GM18867 (cell line): ENCODE data around the gene GPR180.
A peak's percentile ranks its signal among the peaks of the same experiment; 100 is the strongest.
"Not testable (repeated sequence)": the region's sequence is repeated elsewhere in the genome, so short reads cannot be mapped to it uniquely, and the experiment has no call there.

Source experiments
- ATAC-seq: cut with Tn5 transposase; IDR thresholded peaks from one replicate; pipeline ENCODE4 v1.9.1; 2021; ENCODE audit warnings: mild to moderate bottlenecking, moderate library complexity; ENCODE audit not compliant: unreplicated experiment

The GPR180 gene

DNA sequence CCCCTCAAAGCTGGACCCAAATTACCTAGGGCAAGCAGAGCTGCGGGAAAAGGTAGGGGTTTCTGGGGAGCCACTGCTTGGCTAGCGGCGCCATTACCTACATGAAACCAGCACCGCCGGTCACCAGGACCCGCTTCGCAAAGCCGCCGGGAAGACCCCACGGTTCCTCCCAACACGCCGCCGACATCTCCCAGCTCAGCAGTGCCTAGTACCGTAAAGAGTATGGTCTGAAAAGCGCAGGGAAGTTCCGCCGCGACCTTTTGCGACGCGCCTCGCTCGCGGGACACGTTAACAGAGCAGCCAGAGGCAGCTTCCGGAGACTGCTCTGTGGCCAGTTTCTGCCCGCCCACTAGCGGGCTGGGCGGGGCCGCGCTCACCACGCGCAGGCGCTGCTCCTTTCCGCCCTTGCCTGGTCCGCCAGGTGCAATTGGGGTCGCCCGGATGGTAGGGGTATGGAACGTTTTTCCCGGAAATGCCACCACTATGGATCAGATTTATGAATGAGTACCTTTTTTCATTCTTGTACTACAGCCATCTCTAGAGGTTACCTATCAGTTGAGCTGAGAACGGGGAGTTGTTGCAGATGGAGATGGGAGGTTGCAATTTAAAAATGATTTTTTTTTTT is 5.6 kb upstream of the GPR180 start, which contains the start of gene TGDS:
TGDS (minus strand) TSS at position 203 of the 625 bp plus-strand sequence; CDS start at position 187, 16 bp downstream.
- peak; percentile 97 for ATAC-seq

DNA sequence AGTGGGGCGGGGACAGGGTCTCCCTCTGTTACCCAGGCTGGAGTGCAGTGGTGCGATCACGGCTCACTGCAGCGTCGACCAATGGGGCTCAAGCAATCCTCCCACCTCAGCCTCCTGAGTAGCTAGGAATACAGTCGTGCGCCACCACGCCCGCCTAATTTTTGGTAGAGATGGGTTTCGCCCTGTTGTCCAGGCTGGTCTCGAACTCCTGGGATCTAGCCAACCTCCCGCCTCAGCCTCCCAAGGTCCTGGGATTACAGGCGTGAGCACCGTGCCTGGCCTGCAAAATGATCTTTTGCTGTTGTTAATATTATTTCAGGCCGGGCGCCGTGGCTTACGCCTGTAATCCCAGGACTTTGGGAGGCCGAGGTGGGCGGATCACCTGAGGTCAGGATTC is 5.1 kb upstream of the GPR180 start:
- no peak for ATAC-seq

DNA sequence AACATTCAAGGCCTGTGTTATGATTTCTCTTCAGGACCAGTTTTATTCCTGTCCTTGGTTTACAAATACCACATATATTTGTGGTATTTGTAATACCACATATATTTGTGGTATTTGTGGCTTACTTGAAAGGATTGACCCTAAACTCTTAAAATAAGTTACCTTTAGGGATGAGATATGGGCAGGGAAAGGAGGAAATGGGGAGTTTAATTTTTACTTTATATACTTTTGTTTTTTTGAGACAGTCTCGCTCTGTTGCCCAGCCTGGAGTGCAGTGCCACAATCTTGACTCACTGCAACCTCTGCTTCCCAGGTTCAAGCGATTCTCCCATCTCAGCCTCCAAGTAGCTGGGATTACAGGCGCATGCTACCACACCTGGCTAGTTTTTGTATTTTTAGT is 3.4 kb upstream of the GPR180 start:
- no peak for ATAC-seq

DNA sequence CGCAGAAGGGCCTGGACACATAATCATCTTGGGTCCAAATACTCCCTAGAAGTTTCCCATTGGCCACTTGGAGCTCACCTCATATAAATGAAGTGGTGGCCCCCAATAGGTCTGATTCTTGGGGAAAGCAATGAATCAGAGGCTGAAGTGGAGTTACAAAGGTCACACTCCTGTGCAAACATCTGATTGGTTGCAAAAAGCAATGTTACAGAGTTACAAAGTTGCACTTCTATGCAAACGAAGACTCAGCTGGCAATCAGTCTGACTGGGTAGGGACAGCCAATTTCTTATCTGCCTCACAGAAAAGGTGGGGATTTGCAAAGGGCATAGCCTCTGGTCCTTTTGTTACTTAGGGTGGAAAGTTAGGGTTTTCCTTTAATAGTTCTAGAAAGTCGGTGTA is 1.8 kb upstream of the GPR180 start:
- ATAC-seq, result no peak

DNA sequence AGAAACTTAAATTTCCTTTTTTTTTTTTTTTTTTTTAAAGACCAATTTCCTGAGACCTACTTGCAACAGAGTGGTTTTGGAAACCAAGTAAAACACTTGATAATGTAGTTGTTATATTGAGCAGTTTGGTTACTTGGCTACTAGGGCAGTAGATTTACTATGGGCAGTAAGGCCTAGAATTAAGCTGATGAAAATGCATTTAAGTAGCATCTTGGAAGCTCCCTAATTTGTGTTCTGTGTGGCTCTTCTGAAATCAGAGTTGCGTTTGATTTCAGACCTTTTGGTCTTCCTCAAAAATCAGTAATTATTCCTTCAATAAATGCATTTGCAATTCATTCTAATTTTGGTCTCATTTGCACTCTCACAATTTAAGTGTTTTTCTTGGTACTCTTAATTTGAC is 810 bp downstream of the GPR180 start:
- ATAC-seq, result no peak

DNA sequence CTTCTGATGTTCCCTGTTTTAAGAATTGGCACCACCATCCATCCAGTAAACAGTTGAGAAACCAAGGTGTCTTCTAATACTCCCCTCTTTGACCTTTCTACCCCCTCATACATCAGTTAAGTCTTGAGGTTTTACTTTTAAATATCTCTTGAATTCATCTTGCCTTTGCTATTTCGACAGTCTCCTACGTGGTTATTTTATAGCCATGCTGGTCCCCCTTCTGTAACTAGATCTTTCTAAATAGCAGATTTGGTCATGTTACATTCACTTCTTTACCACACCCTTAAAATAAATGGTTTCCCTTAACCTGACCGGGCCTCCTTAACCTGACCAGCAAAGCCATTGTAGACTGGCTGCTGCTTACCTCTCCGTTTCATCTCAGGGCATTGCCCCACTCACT is 5.4 kb downstream of the GPR180 start:
- no peak for ATAC-seq

DNA sequence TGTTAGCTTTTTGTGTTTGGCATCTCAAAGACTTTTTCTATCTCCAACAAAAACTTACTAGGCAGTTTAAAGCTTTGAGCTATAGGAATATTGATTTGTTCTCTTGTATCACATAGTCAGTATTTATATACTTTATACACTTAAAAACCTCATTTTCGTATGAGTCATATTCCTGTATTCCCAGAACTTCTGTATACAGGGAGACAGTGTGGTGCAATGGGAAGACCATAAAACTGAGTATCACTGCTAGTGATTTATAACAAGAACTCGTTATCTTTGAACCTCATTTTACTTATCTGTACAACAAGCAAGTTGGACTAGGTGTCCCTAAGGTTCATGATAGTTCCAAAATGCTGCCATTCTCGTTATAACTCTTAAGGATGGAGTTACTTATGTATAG is 6.3 kb downstream of the GPR180 start:
- ATAC-seq, result no peak

DNA sequence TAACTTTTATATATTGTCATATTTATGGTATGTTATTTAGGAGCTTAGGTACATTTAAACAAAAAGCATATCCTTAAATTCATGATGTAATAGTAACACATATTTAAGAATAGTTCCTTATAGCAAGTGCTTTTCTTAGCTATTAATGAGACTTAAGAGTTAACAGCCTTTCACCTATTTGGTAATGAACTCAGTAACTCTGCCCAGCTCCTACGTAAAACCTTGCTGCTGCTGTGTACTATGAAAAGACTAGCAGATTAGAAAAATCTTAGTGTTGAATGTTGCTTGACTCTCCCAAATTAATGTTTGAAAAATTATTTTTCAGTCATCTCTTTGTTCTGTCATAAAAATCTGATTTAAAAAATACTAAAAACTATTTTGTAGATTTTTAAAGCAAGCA is 6.9 kb downstream of the GPR180 start:
- no peak for ATAC-seq

DNA sequence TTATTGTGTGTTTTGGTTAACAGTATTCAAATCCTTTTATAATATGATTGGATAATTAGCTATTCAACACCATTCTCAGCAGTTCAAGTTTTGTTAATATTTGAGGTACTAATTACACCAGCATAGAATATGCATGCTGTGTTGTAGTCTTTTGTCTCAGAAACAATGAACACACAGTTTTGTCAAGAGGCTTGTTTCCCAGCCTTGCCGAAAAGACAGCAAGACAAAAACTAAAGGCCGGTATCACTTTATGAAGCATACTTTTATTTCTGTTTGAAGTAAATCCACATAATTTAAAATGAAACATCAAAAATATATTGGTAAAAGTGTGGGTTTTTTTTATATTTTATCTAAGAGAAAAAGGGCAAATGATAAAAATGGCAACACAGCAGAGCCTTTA is 7.5 kb downstream of the GPR180 start:
- ATAC-seq, result no peak

DNA sequence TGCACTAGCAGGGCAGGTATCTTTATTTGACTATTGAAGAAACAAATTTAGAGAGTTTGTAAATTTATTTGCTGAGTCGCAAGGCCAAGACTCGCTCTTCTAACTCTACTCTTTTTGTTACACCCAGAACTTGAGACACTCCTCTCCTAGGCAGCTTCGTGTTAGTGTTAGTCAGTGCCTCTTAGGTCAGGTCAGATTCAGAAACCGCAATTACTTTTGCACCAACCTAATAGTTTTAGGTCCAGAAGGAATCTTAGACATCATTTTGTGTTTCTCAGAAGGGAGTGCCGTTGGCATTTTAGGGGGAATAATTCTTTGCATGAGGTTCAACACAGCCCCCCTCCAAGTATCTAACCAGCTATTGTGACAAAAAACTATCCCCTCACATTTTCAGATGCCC is 8.8 kb downstream of the GPR180 start:
- no peak for ATAC-seq

DNA sequence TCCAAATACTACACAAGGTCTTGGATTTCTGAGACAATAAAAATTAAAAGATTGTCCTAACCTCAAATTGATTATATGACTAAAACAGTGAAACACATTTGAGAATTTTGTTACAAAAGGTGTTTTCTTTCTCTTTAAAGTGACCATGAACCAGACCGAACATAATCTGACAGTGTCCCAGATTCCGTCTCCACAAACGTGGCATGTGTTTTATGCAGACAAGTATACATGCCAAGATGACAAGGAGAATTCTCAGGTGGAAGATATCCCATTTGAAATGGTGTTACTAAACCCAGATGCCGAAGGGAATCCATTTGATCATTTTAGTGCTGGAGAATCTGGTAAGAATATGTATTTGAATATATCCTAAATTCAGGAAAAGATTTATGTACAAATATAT is 10.4 kb downstream of the GPR180 start:
- ATAC-seq, result no peak

DNA sequence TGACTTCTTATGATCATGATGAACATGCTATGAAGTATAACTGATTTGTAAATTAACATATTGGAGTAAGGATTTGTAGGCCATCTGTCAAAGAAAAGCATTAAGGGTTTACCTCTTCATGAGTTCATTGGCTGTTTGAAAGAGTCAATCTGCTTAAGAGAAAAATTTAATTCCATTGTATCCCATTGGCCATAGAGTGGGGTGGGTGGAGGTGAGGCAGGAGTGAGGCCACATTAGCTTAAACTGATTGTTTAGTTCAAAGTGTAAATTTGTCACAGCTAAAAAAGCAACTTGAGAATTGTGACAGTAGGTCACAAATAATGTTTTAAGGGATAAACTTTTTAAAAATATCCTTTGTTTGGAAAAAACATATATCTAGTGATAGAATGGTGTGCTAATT is 11.4 kb downstream of the GPR180 start:
- no peak for ATAC-seq

DNA sequence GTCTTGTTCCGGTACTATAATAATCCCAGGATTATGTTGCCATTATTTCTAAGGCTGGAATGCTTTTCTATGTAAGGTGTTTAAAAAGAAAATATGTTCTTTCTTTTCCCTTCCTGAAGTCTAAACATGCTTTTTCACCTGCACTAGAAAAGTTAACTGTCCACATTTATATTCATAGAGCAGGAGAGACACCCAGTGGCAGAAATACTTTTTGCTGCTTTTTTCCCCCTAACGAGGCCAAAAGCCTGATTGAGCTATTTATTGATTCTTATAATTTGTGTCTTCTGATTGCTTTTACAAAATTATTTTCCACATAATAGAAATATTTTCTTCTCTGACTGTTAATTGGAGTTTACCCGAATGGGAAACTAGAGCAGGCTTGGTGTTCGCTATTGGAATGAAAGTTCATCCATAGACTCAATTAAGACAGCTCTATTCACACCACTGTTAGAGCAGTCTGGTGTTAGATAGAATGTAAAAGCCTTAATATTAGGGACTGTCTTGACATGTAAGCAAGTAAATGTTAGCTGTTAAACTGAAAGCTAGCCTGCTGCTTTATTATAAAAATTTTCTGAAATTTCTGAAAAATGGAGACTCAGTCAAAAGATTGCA is 15.8 kb downstream of the GPR180 start:
- ATAC-seq, result no peak

DNA sequence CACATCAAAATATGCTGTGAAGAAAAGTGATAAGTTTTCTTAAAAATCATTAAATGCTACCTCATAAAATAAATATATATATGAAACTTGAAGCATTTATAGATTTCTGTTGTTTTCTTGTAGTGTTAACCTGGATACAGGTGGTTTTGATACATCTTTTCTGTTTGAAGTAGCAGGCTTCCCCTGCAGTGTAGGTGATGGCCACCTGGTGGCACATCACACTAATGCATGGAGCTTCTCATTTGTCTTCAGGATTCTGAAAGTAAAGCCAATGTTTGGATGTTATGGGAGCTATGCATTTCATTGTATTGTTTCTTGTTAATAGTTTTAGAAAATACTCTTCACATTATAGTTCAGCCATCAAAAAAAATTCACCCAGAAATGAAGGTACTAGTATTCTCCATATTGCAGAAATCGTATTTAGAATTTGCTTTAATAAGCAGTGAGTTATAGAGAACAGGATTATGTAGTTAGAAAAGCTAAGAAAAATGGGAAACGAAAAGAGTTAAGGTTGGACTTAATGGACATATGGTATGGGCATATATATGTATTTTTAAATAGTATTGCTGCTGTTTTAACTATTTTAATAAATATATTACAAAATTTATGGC is 18.7 kb downstream of the GPR180 start:
- peak; percentile 82 for ATAC-seq

DNA sequence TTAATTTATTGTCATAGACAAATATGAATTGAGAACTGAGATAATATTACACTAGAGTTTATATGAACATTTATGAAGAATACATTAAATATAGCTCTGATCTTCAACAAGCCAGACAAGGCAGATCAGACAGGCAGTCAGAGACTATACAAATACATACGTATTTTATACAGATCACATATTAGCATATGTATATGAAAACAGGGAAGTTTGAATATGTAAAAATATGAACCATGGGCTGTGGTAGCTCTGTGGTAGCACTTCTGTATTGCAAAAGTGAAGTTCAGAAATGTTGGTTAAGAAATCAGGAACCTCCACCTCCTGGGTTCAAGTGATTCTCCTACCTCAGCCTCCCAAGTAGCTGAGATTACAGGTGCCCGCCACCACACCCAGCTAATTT is 20.7 kb downstream of the GPR180 start:
- no peak for ATAC-seq

DNA sequence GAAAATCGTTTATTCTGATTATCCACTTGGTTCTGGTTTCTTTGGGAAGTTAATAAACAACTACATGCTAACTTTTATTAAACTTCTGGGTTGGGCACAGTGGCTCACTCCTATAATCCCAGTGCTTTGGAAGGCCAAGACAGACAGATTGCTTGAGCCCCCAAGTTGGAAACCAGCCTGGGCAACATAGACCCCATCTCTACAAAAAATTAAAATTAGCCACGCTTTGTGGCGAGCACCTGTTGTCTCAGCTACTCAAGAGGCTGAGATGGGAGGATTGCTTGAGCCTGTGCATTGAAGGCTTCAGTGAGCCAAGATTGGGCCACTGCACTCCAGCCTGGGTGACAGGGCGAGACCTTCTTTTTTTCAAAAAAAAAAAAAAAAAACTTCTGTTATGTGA is 21.7 kb downstream of the GPR180 start:
- ATAC-seq, result no peak

DNA sequence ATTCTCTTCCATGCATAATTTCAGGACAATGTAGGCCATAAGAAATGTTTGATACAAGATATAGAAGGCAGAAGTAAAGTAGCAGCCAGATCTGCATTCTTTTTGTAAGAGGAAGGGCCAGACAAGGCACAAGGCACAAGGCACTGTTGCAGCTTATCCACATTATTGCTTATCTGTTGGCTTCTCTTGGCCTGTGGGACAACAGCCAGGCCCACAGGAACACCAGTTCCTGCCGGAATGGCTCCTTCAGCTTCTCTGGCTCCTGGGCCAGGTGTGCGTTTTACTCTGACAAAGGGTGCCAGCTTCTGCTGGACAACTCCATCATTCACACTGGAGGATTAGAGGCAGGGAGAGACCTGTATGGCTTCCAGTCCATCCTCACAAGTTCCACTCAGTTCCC is 29.2 kb downstream of the GPR180 start:
- ATAC-seq, result no peak

DNA sequence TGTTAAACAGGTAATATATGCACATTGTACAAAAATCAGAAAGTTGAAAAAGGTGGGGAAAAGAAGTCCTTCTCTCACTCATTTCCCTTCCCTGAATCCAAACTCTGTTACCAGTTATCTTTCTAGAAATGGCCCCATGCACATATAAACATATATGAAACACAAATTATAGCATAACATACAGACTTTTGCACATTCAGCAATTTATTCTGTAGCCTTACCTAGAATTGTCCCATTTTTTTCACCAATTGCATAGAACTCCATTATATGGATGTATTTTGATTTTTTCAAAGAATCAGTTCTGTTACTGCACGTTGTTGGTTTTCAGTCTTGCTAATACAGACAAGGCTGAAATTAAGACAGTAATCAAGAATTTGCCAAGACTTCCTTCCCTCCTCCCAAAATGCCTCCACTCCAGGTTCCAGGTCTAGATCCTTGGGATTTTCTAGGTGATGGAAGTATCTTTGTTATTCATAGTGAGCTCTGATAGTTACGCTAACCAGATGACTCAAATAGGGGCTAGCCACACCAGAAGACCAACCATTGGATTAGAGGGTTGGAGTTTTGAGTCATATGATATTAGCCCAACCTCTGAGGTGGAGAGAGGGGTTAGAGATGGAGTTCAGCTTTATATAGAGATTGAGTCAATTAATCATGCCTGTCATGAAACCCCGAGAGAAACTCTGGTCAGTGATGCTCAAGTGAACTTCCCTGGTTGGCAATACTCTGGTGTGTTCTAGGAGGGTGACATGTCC is 30.7 kb downstream of the GPR180 start:
- no peak for ATAC-seq

DNA sequence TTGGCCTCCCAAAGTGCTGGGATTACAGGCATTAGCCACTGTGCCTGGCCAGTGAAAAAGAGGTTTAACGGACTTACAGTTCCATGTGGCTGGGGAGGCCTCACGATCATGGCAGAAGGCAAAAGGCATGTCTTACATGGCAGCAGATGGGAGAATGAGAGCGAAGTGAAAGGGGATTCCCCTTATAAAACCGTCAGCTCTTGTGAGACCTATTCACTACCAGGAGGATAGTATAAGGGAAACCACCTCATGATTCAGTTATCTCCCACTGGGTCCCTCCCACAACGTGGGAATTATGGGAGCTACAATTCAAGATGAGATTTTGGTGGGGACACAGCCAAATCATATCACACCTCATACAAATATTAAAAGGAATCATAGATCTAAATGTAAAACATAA is 34.4 kb downstream of the GPR180 start:
- ATAC-seq, result not testable (repeated sequence)

DNA sequence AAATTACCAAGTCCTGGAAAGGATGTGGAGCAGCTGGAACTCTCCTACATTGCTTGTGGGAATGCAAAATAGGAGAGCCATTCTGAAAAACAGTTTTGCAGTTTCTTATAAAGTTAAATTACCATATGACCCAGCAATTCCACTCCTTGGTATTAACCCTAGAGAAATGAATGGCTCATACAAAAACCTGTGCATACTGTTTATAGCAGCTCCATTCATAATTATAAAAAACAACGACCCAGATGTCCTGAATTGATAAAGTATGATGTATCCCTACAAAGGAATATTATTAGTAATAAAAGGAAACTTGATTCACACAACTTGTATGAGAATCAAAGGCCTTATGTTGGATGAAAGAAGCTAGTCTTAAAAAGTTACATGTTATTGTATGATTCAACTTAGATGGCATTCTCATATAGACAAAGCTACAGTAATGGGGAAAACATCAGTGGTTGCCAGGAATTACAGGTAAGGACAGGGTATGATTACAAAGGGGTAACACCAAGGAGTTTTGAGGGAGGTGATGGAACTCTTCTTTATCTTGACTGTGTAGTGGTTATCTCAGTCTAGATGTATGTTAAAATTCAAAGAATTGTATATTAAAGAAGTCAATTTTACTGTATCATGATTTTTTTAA is 35.4 kb downstream of the GPR180 start:
- ATAC-seq, result no peak

DNA sequence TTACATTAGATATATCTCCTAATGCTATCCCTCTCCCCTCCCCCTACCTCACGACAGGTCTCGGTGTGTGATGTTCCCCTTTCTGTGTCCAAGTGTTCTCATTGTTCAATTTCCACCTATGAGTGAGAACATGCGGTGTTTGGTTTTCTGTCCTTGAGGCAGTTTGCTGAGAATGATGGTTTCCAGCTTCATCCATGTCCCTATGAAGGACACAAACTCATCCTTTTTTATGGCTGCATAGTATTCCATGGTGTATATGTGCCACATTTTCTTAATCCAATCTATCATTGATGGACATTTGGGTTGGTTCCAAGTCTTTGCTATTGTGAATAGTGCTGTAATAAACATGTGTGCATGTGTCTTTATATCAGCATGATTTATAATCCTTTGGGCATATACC is 36.0 kb downstream of the GPR180 start:
- ATAC-seq, result not testable (repeated sequence)
